ENCODE data around the gene UQCR11.

UQCR11 gene

GRCh38 chr19:1605236-1606137, at the start of gene UQCR11:
TSS of gene UQCR11 (minus strand) at chr19:1605462. CDS start at chr19:1605409, 53 bp downstream.
- H3K36me3 Mint-ChIP-seq, result peaks cover 14 to 28% of the 10 kb centered on the region in 2 donors
- peak within 1 kb of the TSS; percentile 91 to 94 for H3K4me3 Mint-ChIP-seq

GRCh38 chr19:1654178-1654792, 49.0 kb upstream of the UQCR11 start:
- no peaks in the 10 kb centered on the region for H3K9me3 Mint-ChIP-seq
- ATAC-seq (replicated peaks) (no peak), DNase-seq (no peak)
- H3K27ac Mint-ChIP-seq, result peak overlapping the region; percentile 51
- H3K4me1 Mint-ChIP-seq, result peaks cover 44 to 64% of the 10 kb centered on the region in 2 donors
- H3K27me3 Mint-ChIP-seq, result no peaks in the 10 kb centered on the region
- peaks cover 18% of the 10 kb centered on the region in 2 donors for H3K36me3 Mint-ChIP-seq
- H3K4me3 Mint-ChIP-seq, result peak overlapping the region; percentile 67 to 68

More at GRCh38 chr19:1605236-1606137, at the start of gene UQCR11:
- no peaks in the 10 kb centered on the region for H3K27me3 Mint-ChIP-seq
- no peaks in the 10 kb centered on the region for H3K9me3 Mint-ChIP-seq
- DNase-seq (peak; percentile 90), ATAC-seq (replicated peaks) (peak; percentile 88 to 93)
- peaks cover 32 to 55% of the 10 kb centered on the region in 2 donors for H3K4me1 Mint-ChIP-seq
- peak within 1 kb of the TSS; percentile 98 for H3K27ac Mint-ChIP-seq

- DNase-seq (no peak), ATAC-seq (replicated peaks) (no peak)
- peak overlapping the region; percentile 85 to 89 for H3K4me3 Mint-ChIP-seq
- peaks cover 19 to 21% of the 10 kb centered on the region in 2 donors for H3K36me3 Mint-ChIP-seq
- H3K9me3 Mint-ChIP-seq, result no peaks in the 10 kb centered on the region
- no peaks in the 10 kb centered on the region for H3K27me3 Mint-ChIP-seq
- H3K27ac Mint-ChIP-seq, result peak overlapping the region; percentile 97
- peaks cover 42 to 64% of the 10 kb centered on the region in 2 donors for H3K4me1 Mint-ChIP-seq
Observed at GRCh38 chr19:1653300-1653628, 48.0 kb upstream of the UQCR11 start.

- H3K4me1 Mint-ChIP-seq, result peaks cover 46 to 67% of the 10 kb centered on the region in 2 donors
- peak; percentile 99 for DNase-seq
- no peaks in the 10 kb centered on the region for H3K27me3 Mint-ChIP-seq
- H3K9me3 Mint-ChIP-seq, result no peaks in the 10 kb centered on the region
- H3K27ac Mint-ChIP-seq, result peak within 1 kb of the TSS; percentile 98
- peak; percentile 69 to 80 for ATAC-seq (replicated peaks)
- H3K36me3 Mint-ChIP-seq, result peaks cover 21% of the 10 kb centered on the region in 2 donors
- peak within 1 kb of the TSS; percentile 93 to 99 for H3K4me3 Mint-ChIP-seq
Observed at GRCh38 chr19:1652471-1653299, 47.4 kb upstream of the UQCR11 start, which contains the start of gene TCF3. TSS of gene TCF3 (minus strand) at chr19:1652615. CDS start at chr19:1650248, 2,367 bp downstream.

GRCh38 chr19:1651568-1652291, 46.5 kb upstream of the UQCR11 start:
- no peak for ATAC-seq (replicated peaks)
- H3K27ac Mint-ChIP-seq, result peak overlapping the region; percentile 98
- peak overlapping the region; percentile 93 to 99 for H3K4me3 Mint-ChIP-seq
- H3K4me1 Mint-ChIP-seq, result peaks cover 45 to 69% of the 10 kb centered on the region in 2 donors
- no peaks in the 10 kb centered on the region for H3K9me3 Mint-ChIP-seq
- H3K36me3 Mint-ChIP-seq, result peaks cover 22 to 24% of the 10 kb centered on the region in 2 donors
- H3K27me3 Mint-ChIP-seq, result no peaks in the 10 kb centered on the region
- no peak for DNase-seq

GRCh38 chr19:1650650-1651567, 45.6 kb upstream of the UQCR11 start:
- peak in 1 of 2 donors; percentile 8 for ATAC-seq (replicated peaks)
- Mint-ChIP-seq H3K4me3 (peak overlapping the region; percentile 93 to 99), H3K9me3 (no peaks in the 10 kb centered on the region), H3K4me1 (peaks cover 49 to 73% of the 10 kb centered on the region in 2 donors), H3K27me3 (no peaks in the 10 kb centered on the region), H3K36me3 (peaks cover 30 to 31% of the 10 kb centered on the region in 2 donors), H3K27ac (peak overlapping the region; percentile 98)
- DNase-seq, result peak; percentile 70

GRCh38 chr19:1649706-1650649, 44.7 kb upstream of the UQCR11 start:
- ATAC-seq (replicated peaks) (no peak), DNase-seq (no peak)
- Mint-ChIP-seq H3K27ac (peak overlapping the region; percentile 98), H3K4me1 (peaks cover 50 to 73% of the 10 kb centered on the region in 2 donors), H3K4me3 (peak overlapping the region; percentile 93 to 99), H3K9me3 (no peaks in the 10 kb centered on the region), H3K36me3 (peaks cover 40% of the 10 kb centered on the region in 2 donors), H3K27me3 (no peaks in the 10 kb centered on the region)

- DNase-seq (peak; percentile 57), ATAC-seq (replicated peaks) (peak; percentile 22 to 38)
- no peaks in the 10 kb centered on the region for H3K9me3 Mint-ChIP-seq
- peaks cover 41 to 67% of the 10 kb centered on the region in 2 donors for H3K4me1 Mint-ChIP-seq
- H3K36me3 Mint-ChIP-seq, result peaks cover 40% of the 10 kb centered on the region in 2 donors
- peak overlapping the region; percentile 93 to 99 for H3K4me3 Mint-ChIP-seq
- H3K27me3 Mint-ChIP-seq, result no peaks in the 10 kb centered on the region
- H3K27ac Mint-ChIP-seq, result peak overlapping the region; percentile 98
Observed at GRCh38 chr19:1648920-1649541, 43.8 kb upstream of the UQCR11 start.

GRCh38 chr19:1648459-1648849, 43.2 kb upstream of the UQCR11 start:
- Mint-ChIP-seq H3K27me3 (no peaks in the 10 kb centered on the region), H3K4me3 (peak overlapping the region; percentile 93 to 99), H3K27ac (peak overlapping the region; percentile 98), H3K4me1 (peaks cover 40 to 66% of the 10 kb centered on the region in 2 donors), H3K36me3 (peaks cover 40% of the 10 kb centered on the region in 2 donors), H3K9me3 (no peaks in the 10 kb centered on the region)
- DNase-seq (peak; percentile 75), ATAC-seq (replicated peaks) (peak; percentile 40 to 44)

GRCh38 chr19:1647501-1648458, 42.5 kb upstream of the UQCR11 start:
- Mint-ChIP-seq H3K27ac (peak overlapping the region; percentile 98), H3K27me3 (no peaks in the 10 kb centered on the region), H3K9me3 (no peaks in the 10 kb centered on the region), H3K36me3 (peaks cover 45 to 46% of the 10 kb centered on the region in 2 donors), H3K4me1 (peaks cover 40 to 71% of the 10 kb centered on the region in 2 donors), H3K4me3 (peak overlapping the region; percentile 93 to 99)
- ATAC-seq (replicated peaks) (peak; percentile 22 to 26), DNase-seq (no peak)
